NT2/D1 (cell line): ENCODE measurements around the gene ERC2.

Experiments used
- DNase-seq: peaks from one replicate; pipeline ENCODE4 v3.0.0-alpha.2; 2011; ENCODE audit warnings: low read depth, low spot score
- H3K27me3 ChIP-seq: 2 replicates; pipeline ENCODE4 v1.6.0; 2011; ENCODE audit warnings: mild to moderate bottlenecking; ENCODE audit not compliant: insufficient read length, insufficient read depth
- H3K36me3 ChIP-seq: 2 replicates; pipeline ENCODE4 v1.6.1; 2011; ENCODE audit warnings: mild to moderate bottlenecking, low read length, mixed read lengths; ENCODE audit not compliant: insufficient read depth, insufficient read length
- H3K4me1 ChIP-seq: 2 replicates; pipeline ENCODE4 v1.5.1; 2011; ENCODE audit not compliant: insufficient read depth, insufficient read length
- H3K4me3 ChIP-seq: 2 replicates; pipeline ENCODE4 v1.5.1; 2011; ENCODE audit warnings: low read depth; ENCODE audit not compliant: insufficient read length
- H3K9ac ChIP-seq: 2 replicates; pipeline ENCODE4 v1.6.0; 2011; ENCODE audit warnings: low read depth; ENCODE audit not compliant: insufficient read length
- H3K9me3 ChIP-seq: 2 replicates; pipeline ENCODE4 v1.5.1; 2011; ENCODE audit warnings: mild to moderate bottlenecking, low read length; ENCODE audit not compliant: insufficient read depth
- SUZ12 ChIP-seq: IDR thresholded peaks from 2 replicates; pipeline ENCODE4 v1.6.1; 2011; ENCODE audit not compliant: insufficient read length, insufficient read depth; ENCODE audit errors: extremely low read depth
- YY1 ChIP-seq: IDR thresholded peaks from 2 replicates; pipeline ENCODE4 v1.6.1; 2011; ENCODE audit not compliant: insufficient read length, insufficient read depth
- ZNF274 ChIP-seq: IDR thresholded peaks from 2 replicates; pipeline ENCODE4 v1.6.1; 2011; ENCODE audit warnings: mild to moderate bottlenecking, low read depth, low read length

Gene ERC2

GRCh38 chr3:55711646-55712045 lies 756.6 kb downstream of the ERC2 start:
- no peak for DNase-seq

GRCh38 chr3:55709411-55710012 lies 758.8 kb downstream of the ERC2 start:
- no peaks in the 10 kb centered on the region for H3K4me1 ChIP-seq
- H3K4me3 ChIP-seq = no peak overlapping the region
- no peaks in the 10 kb centered on the region for H3K36me3 ChIP-seq
- TF ChIP-seq YY1 = no peak
- no peak for TF ChIP-seq ZNF274
- TF ChIP-seq SUZ12 = no peak
- H3K9ac ChIP-seq = no peak overlapping the region
- H3K9me3 ChIP-seq = no peaks in the 10 kb centered on the region
- no peaks in the 10 kb centered on the region for H3K27me3 ChIP-seq
- DNase-seq = no peak

More at GRCh38 chr3:55711646-55712045, 756.6 kb downstream of the ERC2 start:
- Histone ChIP-seq H3K36me3 (no peaks in the 10 kb centered on the region), H3K9me3 (no peaks in the 10 kb centered on the region), H3K9ac (no peak overlapping the region), H3K4me1 (no peaks in the 10 kb centered on the region), H3K27me3 (no peaks in the 10 kb centered on the region), H3K4me3 (no peak overlapping the region)
- TF ChIP-seq YY1 (no peak), SUZ12 (no peak), ZNF274 (no peak)

GRCh38 chr3:55708921-55709320 lies 759.3 kb downstream of the ERC2 start:
- H3K9me3 ChIP-seq = no peaks in the 10 kb centered on the region
- H3K27me3 ChIP-seq = no peaks in the 10 kb centered on the region
- H3K9ac ChIP-seq = no peak overlapping the region
- TF ChIP-seq SUZ12 (no peak), ZNF274 (no peak), YY1 (no peak)
- no peaks in the 10 kb centered on the region for H3K36me3 ChIP-seq
- no peak for DNase-seq
- no peak overlapping the region for H3K4me3 ChIP-seq
- no peaks in the 10 kb centered on the region for H3K4me1 ChIP-seq

GRCh38 chr3:55708242-55708641 lies 760.0 kb downstream of the ERC2 start:
- H3K27me3 ChIP-seq = no peaks in the 10 kb centered on the region
- H3K36me3 ChIP-seq = no peaks in the 10 kb centered on the region
- H3K9ac ChIP-seq = no peak overlapping the region
- H3K4me1 ChIP-seq = no peaks in the 10 kb centered on the region
- no peaks in the 10 kb centered on the region for H3K9me3 ChIP-seq
- TF ChIP-seq ZNF274 = no peak
- no peak for TF ChIP-seq YY1
- no peak for TF ChIP-seq SUZ12
- no peak for DNase-seq
- no peak overlapping the region for H3K4me3 ChIP-seq

GRCh38 chr3:55704521-55704920 lies 763.7 kb downstream of the ERC2 start:
- DNase-seq = no peak
- H3K36me3 ChIP-seq = no peaks in the 10 kb centered on the region
- H3K9me3 ChIP-seq = no peaks in the 10 kb centered on the region
- no peaks in the 10 kb centered on the region for H3K27me3 ChIP-seq
- H3K4me1 ChIP-seq = no peaks in the 10 kb centered on the region
- H3K4me3 ChIP-seq = no peak overlapping the region
- TF ChIP-seq ZNF274 = no peak
- H3K9ac ChIP-seq = no peak overlapping the region

GRCh38 chr3:55702822-55703221 lies 765.4 kb downstream of the ERC2 start:
- no peaks in the 10 kb centered on the region for H3K36me3 ChIP-seq
- no peak for DNase-seq
- TF ChIP-seq ZNF274 (no peak), SUZ12 (no peak), YY1 (no peak)

GRCh38 chr3:55701997-55702396 lies 766.3 kb downstream of the ERC2 start:
- no peaks in the 10 kb centered on the region for H3K9me3 ChIP-seq
- H3K27me3 ChIP-seq = no peaks in the 10 kb centered on the region
- H3K4me3 ChIP-seq = no peak overlapping the region
- H3K36me3 ChIP-seq = no peaks in the 10 kb centered on the region
- DNase-seq = no peak
- no peak overlapping the region for H3K9ac ChIP-seq
- no peaks in the 10 kb centered on the region for H3K4me1 ChIP-seq
- TF ChIP-seq SUZ12 = no peak
- TF ChIP-seq YY1 = no peak
- TF ChIP-seq ZNF274 = no peak

More at GRCh38 chr3:55702822-55703221, 765.4 kb downstream of the ERC2 start:
- Histone ChIP-seq H3K9ac (no peak overlapping the region), H3K4me3 (no peak overlapping the region), H3K27me3 (no peaks in the 10 kb centered on the region), H3K9me3 (no peaks in the 10 kb centered on the region), H3K4me1 (no peaks in the 10 kb centered on the region)
